ENCODE results near the gene IL11RA.

The IL11RA gene

GRCh38 chr9:34623374-34624235, 28.4 kb upstream of the IL11RA start:
- no peak for FAIRE-seq

GRCh38 chr9:34624475-34625185, 27.4 kb upstream of the IL11RA start:
- TF ChIP-seq POLR2A (IDR thresholded peaks at IDR 0.05; ENCODE audit: low read depth, low read length) = no peak
- no peak for DNase-seq (ENCODE audit: insufficient read length, low spot score)
- FAIRE-seq = no peak

More at GRCh38 chr9:34623374-34624235, 28.4 kb upstream of the IL11RA start:
- TF ChIP-seq POLR2A (IDR thresholded peaks at IDR 0.05; ENCODE audit: low read depth, low read length) = no peak
- DNase-seq (ENCODE audit: insufficient read length, low spot score) = no peak

- no peak for TF ChIP-seq POLR2A (IDR thresholded peaks at IDR 0.05; ENCODE audit: low read depth, low read length)
- DNase-seq (ENCODE audit: insufficient read length, low spot score) (no peak), FAIRE-seq (no peak)
These were observed 26.8 kb upstream of the IL11RA start for GRCh38 chr9:34625186-34625486.

GRCh38 chr9:34627716-34628655, 24.0 kb upstream of the IL11RA start:
- DNase-seq (ENCODE audit: insufficient read length, low spot score) = no peak
- FAIRE-seq = no peak
- TF ChIP-seq POLR2A (IDR thresholded peaks at IDR 0.05; ENCODE audit: low read depth, low read length) = no peak

- TF ChIP-seq POLR2A (IDR thresholded peaks at IDR 0.05; ENCODE audit: low read depth, low read length) = no peak
- DNase-seq (ENCODE audit: insufficient read length, low spot score) (no peak), FAIRE-seq (no peak)
These were observed 23.1 kb upstream of the IL11RA start, which contains the start of gene ARID3C for GRCh38 chr9:34628656-34629490. TSS of gene ARID3C (minus strand) at chr9:34629066. CDS start at chr9:34628014, 1,052 bp downstream.

GRCh38 chr9:34629491-34629808, 22.5 kb upstream of the IL11RA start:
- no peak for TF ChIP-seq POLR2A (IDR thresholded peaks at IDR 0.05; ENCODE audit: low read depth, low read length)
- no peak for DNase-seq (ENCODE audit: insufficient read length, low spot score)
- no peak for FAIRE-seq

- FAIRE-seq (no peak), DNase-seq (ENCODE audit: insufficient read length, low spot score) (no peak)
- no peak for TF ChIP-seq POLR2A (IDR thresholded peaks at IDR 0.05; ENCODE audit: low read depth, low read length)
These were observed 21.4 kb upstream of the IL11RA start for GRCh38 chr9:34630402-34631154.

GRCh38 chr9:34633166-34633565, 18.8 kb upstream of the IL11RA start:
- no peak for TF ChIP-seq POLR2A (IDR thresholded peaks at IDR 0.05; ENCODE audit: low read depth, low read length)
- FAIRE-seq = no peak

GRCh38 chr9:34633851-34634550, 18.0 kb upstream of the IL11RA start:
- FAIRE-seq = peak; percentile 57
- peak; percentile 78 for DNase-seq (ENCODE audit: insufficient read length, low spot score)

More at GRCh38 chr9:34633166-34633565, 18.8 kb upstream of the IL11RA start:
- DNase-seq (ENCODE audit: insufficient read length, low spot score) = no peak

GRCh38 chr9:34634551-34635248, 17.3 kb upstream of the IL11RA start:
- FAIRE-seq = no peak
- TF ChIP-seq POLR2A (IDR thresholded peaks at IDR 0.05; ENCODE audit: low read depth, low read length) = no peak
- no peak for DNase-seq (ENCODE audit: insufficient read length, low spot score)

More at GRCh38 chr9:34633851-34634550, 18.0 kb upstream of the IL11RA start:
- no peak for TF ChIP-seq POLR2A (IDR thresholded peaks at IDR 0.05; ENCODE audit: low read depth, low read length)

GRCh38 chr9:34635556-34635955, 16.4 kb upstream of the IL11RA start:
- no peak for TF ChIP-seq POLR2A (IDR thresholded peaks at IDR 0.05; ENCODE audit: low read depth, low read length)
- DNase-seq (ENCODE audit: insufficient read length, low spot score) = no peak
- FAIRE-seq = no peak
